GM12878 (cell line): Measurements from ENCODE around the gene VLDLR. TPM values are rescaled to one million over a fixed set of nuclear protein-coding genes. Genes with fewer than 3 reads are reported as not detected.

Experiments used
- ATAC-seq: fragments of 200-7000 bp; cut with Tn5 transposase; 3 replicates; pipeline ENCODE4 v1.9.1; 2020; ENCODE audit warnings: mild to moderate bottlenecking, moderate library complexity
- BruUV-seq: library from RNA; stranded (reverse); fragments of 400-500 nt; replicated peaks from 2 replicates; lab custom pipeline; 2021; lab: Mats Ljungman, UMichigan
- CTCF ChIA-PET: fragments of 300-600 bp; sonication (Branson Sonifier 250); formaldehyde crosslinking; extraction: SDS; loops from one replicate; lab custom pipeline; 2021; ENCODE audit warnings: inconsistent platforms; lab: Yijun Ruan, JAX
- POLR2A ChIA-PET: fragments of 350-600 bp; formaldehyde crosslinking; extraction: SDS; loops from one replicate; lab custom pipeline; 2021; ENCODE audit warnings: inconsistent platforms; lab: Charles Lee
- RAD21 ChIA-PET: fragments of 300-600 bp; sonication (Branson Sonifier 250); formaldehyde crosslinking; loops from one replicate; lab custom pipeline; 2023; ENCODE audit warnings: antibody characterized with exemption; ENCODE audit not compliant: unreplicated experiment; lab: Charles Lee
- SMC1A ChIA-PET: fragments of 300-600 bp; sonication (Branson Sonifier 250); formaldehyde crosslinking; loops from one replicate; lab custom pipeline; 2023; ENCODE audit not compliant: unreplicated experiment, uncharacterized antibody; lab: Charles Lee
- DNase-seq: peaks from one replicate; pipeline ENCODE4 v3.0.0-alpha.2; 2011; ENCODE audit warnings: low read depth, low spot score
- FAIRE-seq: peaks from 3 replicates; lab custom pipeline; 2011; peaks lifted over from hg19 to GRCh38; lab: Jason Lieb, UNC
- H2AFZ ChIP-seq: 2 replicates; pipeline ENCODE4 v1.6.0; 2011; ENCODE audit warnings: low read depth, low read length, control low read depth; ENCODE audit not compliant: control insufficient read depth
- H3K27ac ChIP-seq: 2 replicates; pipeline ENCODE4 v1.5.1; 2011; ENCODE audit warnings: control low read depth; ENCODE audit not compliant: control insufficient read depth, insufficient read depth
- H3K27me3 ChIP-seq, 2 experiments: replicated peaks in 1 of 2; 2 replicates each; pipeline versions ENCODE4 v1.6.0 to v1.6.1; 2011; ENCODE audit warnings: low read length in 1 of 2; ENCODE audit not compliant: control insufficient read depth in 2 of 2, insufficient read depth in 2 of 2
- H3K36me3 ChIP-seq, 2 experiments: 2 replicates each; pipeline ENCODE4 v1.5.1; 2011; ENCODE audit warnings: low read length in 1 of 2; ENCODE audit not compliant: control insufficient read depth in 2 of 2, insufficient read depth in 2 of 2
- H3K4me1 ChIP-seq: 2 replicates; pipeline ENCODE4 v1.6.1; 2011; ENCODE audit warnings: mild to moderate bottlenecking, low read length, moderate library complexity, mixed read lengths; ENCODE audit not compliant: control insufficient read depth, insufficient read depth
- H3K4me2 ChIP-seq: 2 replicates; pipeline ENCODE4 v1.6.0; 2011; ENCODE audit warnings: control low read depth; ENCODE audit not compliant: control insufficient read depth, insufficient read depth
- H3K4me3 ChIP-seq: fragments of 200-600 bp; sonication (generic); 2 replicates; pipeline ENCODE4 v1.5.1; 2016
- H3K79me2 ChIP-seq: 2 replicates; pipeline ENCODE4 v1.6.0; 2011; ENCODE audit warnings: low read length; ENCODE audit not compliant: control insufficient read depth, insufficient read depth
- H3K9ac ChIP-seq: 2 replicates; pipeline ENCODE4 v1.8.0; 2011; ENCODE audit warnings: low read length, control low read depth, mixed read lengths; ENCODE audit not compliant: control insufficient read depth, insufficient read depth
- H3K9me3 ChIP-seq: replicated peaks from 3 replicates; pipeline ENCODE4 v1.5.1; 2011; ENCODE audit warnings: mild to moderate bottlenecking, low read length; ENCODE audit not compliant: control insufficient read depth, insufficient read depth
- H4K20me1 ChIP-seq: 2 replicates; pipeline ENCODE4 v1.6.0; 2011; ENCODE audit not compliant: control insufficient read depth, insufficient read depth
- ATF3 ChIP-seq: IDR thresholded peaks from 2 replicates; pipeline ENCODE4 v1.6.1; 2011; ENCODE audit warnings: low read depth, mild to moderate bottlenecking, low read length, moderate library complexity, borderline replicate concordance; ENCODE audit errors: extremely low read depth
- CBFB ChIP-seq: IDR thresholded peaks from 2 replicates; pipeline ENCODE4 v1.6.1; 2016; ENCODE audit warnings: antibody characterized with exemption, low read depth
- ESRRA ChIP-seq: IDR thresholded peaks from 2 replicates; pipeline ENCODE4 v1.6.1; 2012; ENCODE audit warnings: mild to moderate bottlenecking, low read length, improper control_type of control experiment
- GABPA ChIP-seq: IDR thresholded peaks from 2 replicates; pipeline ENCODE4 v1.6.1; 2014; ENCODE audit warnings: antibody characterized with exemption, low read depth, mild to moderate bottlenecking, inconsistent platforms
- HDAC2 ChIP-seq: fragments of 200-600 bp; sonication (generic); IDR thresholded peaks from 2 replicates; pipeline ENCODE4 v1.6.1; 2017
- IRF5 ChIP-seq: fragments of 450-650 bp; IDR thresholded peaks from 2 replicates; pipeline ENCODE4 v1.6.1; 2017; ENCODE audit warnings: borderline replicate concordance
- JUND ChIP-seq: IDR thresholded peaks from 2 replicates; pipeline ENCODE4 v1.6.1; 2012; ENCODE audit warnings: low read depth, mild to moderate bottlenecking, low read length, improper control_type of control experiment, moderate library complexity
- MYB ChIP-seq: fragments of 150-350 bp; IDR thresholded peaks from 2 replicates; pipeline ENCODE4 v1.6.1; 2014; ENCODE audit warnings: mild to moderate bottlenecking, low read depth, low read length, borderline replicate concordance
- NBN ChIP-seq: fragments of 450-650 bp; IDR thresholded peaks from 2 replicates; pipeline ENCODE4 v1.6.1; 2016
- NR2C1 ChIP-seq: fragments of 450-650 bp; IDR thresholded peaks from 2 replicates; pipeline ENCODE4 v1.6.1; 2017; ENCODE audit warnings: antibody characterized with exemption, mild to moderate bottlenecking, moderate library complexity
- PBX3 ChIP-seq: IDR thresholded peaks from 2 replicates; pipeline ENCODE4 v1.6.1; 2011; ENCODE audit warnings: mild to moderate bottlenecking, low read depth, low read length, moderate library complexity; ENCODE audit not compliant: insufficient replicate concordance
- PKNOX1 ChIP-seq: fragments of 450-650 bp; IDR thresholded peaks from 2 replicates; pipeline ENCODE4 v1.6.1; 2016; ENCODE audit warnings: mild to moderate bottlenecking
- RBBP5 ChIP-seq: fragments of 200-600 bp; sonication (generic); conservative IDR thresholded peaks from 2 replicates; pipeline ENCODE4 v1.6.1; 2016
- RELA ChIP-seq: fragments of 450-650 bp; IDR thresholded peaks from 2 replicates; pipeline ENCODE4 v1.8.0; 2014; ENCODE audit warnings: borderline replicate concordance; ENCODE audit not compliant: partially characterized antibody
- RELB ChIP-seq: fragments of 450-650 bp; IDR thresholded peaks from 2 replicates; pipeline ENCODE4 v1.6.1; 2017; ENCODE audit warnings: low read depth, mild to moderate bottlenecking, moderate library complexity
- TBL1XR1 ChIP-seq: IDR thresholded peaks from 2 replicates; pipeline ENCODE4 v1.6.1; 2012; ENCODE audit warnings: low read depth, low read length, improper control_type of control experiment
- ZNF217 ChIP-seq: fragments of 450-650 bp; IDR thresholded peaks from 2 replicates; pipeline ENCODE4 v1.6.1; 2017; ENCODE audit warnings: antibody characterized with exemption, mild to moderate bottlenecking
- ZNF274 ChIP-seq: IDR thresholded peaks from one replicate; pipeline ENCODE4 v1.8.0; 2011; ENCODE audit not compliant: insufficient read length, insufficient read depth
- ZNF384 ChIP-seq: IDR thresholded peaks from 2 replicates; pipeline ENCODE4 v1.6.1; 2012; ENCODE audit warnings: low read depth, mild to moderate bottlenecking, low read length, improper control_type of control experiment, borderline replicate concordance
- WGBS: methylation state at CpG from one replicate; pipeline ENCODE4 v1.1.6; 2016; ENCODE audit warnings: low lambda C conversion rate; ENCODE audit not compliant: insufficient replicate concordance, insufficient coverage; ENCODE audit errors: missing lambda C conversion rate; 5-methylcytosine and 5-hydroxymethylcytosine counted together
- in situ Hi-C: fragments of 300-500 bp; cut with MboI; formaldehyde crosslinking; loops from 9 replicates; pipeline ENCODE4 v1.14.3; 2018; ENCODE audit warnings: mixed read lengths
- intact Hi-C: fragments of 100-400 bp; cut with micrococcal nuclease; formaldehyde crosslinking; loops from one replicate; pipeline ENCODE4 v1.14.2; 2022; ENCODE audit not compliant: unreplicated experiment
- polyA plus RNA-seq, 11 experiments: library from polyadenylated mRNA; depleted of rRNA in 4 of 11; unstranded in 6 of 11; stranded (reverse) in 5 of 11; fragments of >200 nt; fragmentation: Nextera tagmentation in 4 of 11; fragmentation: Illumina TruSeq in 1 of 11; extraction: Ambion mirVana in 4 of 11; extraction: Trizol in 1 of 11; gene quantifications; 1 replicate in 1 of 11; 2 replicates in 10 of 11; pipeline versions ENCODE4 v1.2.1 to v1.2.3, GENCODE V29; 2011 to 2016; ENCODE audit warnings: inconsistent platforms in 2 of 11, missing spikeins in 2 of 11, low read depth in 1 of 11
- total RNA-seq, 4 experiments: library from RNA; depleted of rRNA in 3 of 4; stranded (reverse); fragments of >200 nt in 3 of 4; fragmentation: Illumina TruSeq in 1 of 4; extraction: Trizol in 1 of 4; gene quantifications; 2 replicates each; pipeline versions ENCODE4 v1.2.1 to v1.2.3, GENCODE V29; 2013 to 2021

VLDLR gene
- total and polyA plus RNA-seq, 10 of the 15 experiments (the other 5 are each of a cell fraction or from before 2014, with no cell fraction given) = 0.14 to 5.9 (median 0.57) TPM

GRCh38 chr9:2666569-2666968, 45.0 kb downstream of the VLDLR start:
- SMC1A ChIA-PET = no interaction called here
- Histone ChIP-seq H3K27me3 (no peaks in the 10 kb centered on the region), H2AFZ (no peak overlapping the region), H3K4me1 (no peaks in the 10 kb centered on the region), H3K79me2 (no peaks in the 10 kb centered on the region), H3K4me2 (no peak overlapping the region), H3K27ac (no peak overlapping the region), H4K20me1 (no peaks in the 10 kb centered on the region), H3K9ac (no peak overlapping the region), H3K4me3 (no peak overlapping the region), H3K36me3 (no peaks in the 10 kb centered on the region), H3K9me3 (no peaks in the 10 kb centered on the region; the same call in 2 of the 3 replicates)
- POLR2A ChIA-PET = no interaction called here
- TF ChIP-seq NR2C1 (no peak), JUND (no peak), ZNF274 (no peak), PBX3 (no peak), ATF3 (no peak), NBN (no peak), RELB (no peak), CBFB (no peak), RELA (no peak), ZNF217 (no peak), MYB (no peak), PKNOX1 (no peak), RBBP5 (no peak), ZNF384 (no peak), HDAC2 (no peak), TBL1XR1 (no peak), ESRRA (no peak), IRF5 (no peak), GABPA (no peak)
- CTCF ChIA-PET = no interaction called here
- DNase-seq (no peak), ATAC-seq (no peak), FAIRE-seq (no peak)
- RAD21 ChIA-PET = interaction anchor here (1.2 kb wide), 1 partner anchor 62 kb away, joined by 3 read pairs; no protein-coding TSS in a partner anchor
- BruUV-seq = no TSS peak
- in situ Hi-C loops (no loop called here), intact Hi-C loops (no loop called here)
- 80% methylated on average over 4 of the region's 4 CpGs for WGBS
